OCI-M2 (cell line): Measurements from ENCODE around the gene MYO1D.

Experiments
- DNase-seq: peaks from one replicate; lab custom pipeline; 2025; ENCODE audit not compliant: unreplicated experiment; lab: John Stamatoyannopoulos, UW

Gene MYO1D

GRCh38 chr17:32784113-32784512 is 92.8 kb downstream of the MYO1D start:
- no peak for DNase-seq

GRCh38 chr17:32783602-32784001 is 93.3 kb downstream of the MYO1D start:
- peak; percentile 12 for DNase-seq

GRCh38 chr17:32780721-32781120 is 96.2 kb downstream of the MYO1D start:
- DNase-seq: no peak

GRCh38 chr17:32777922-32778321 is 99.0 kb downstream of the MYO1D start:
- DNase-seq: no peak

GRCh38 chr17:32777436-32777835 is 99.5 kb downstream of the MYO1D start:
- no peak for DNase-seq

- no peak for DNase-seq
These were observed 102.2 kb downstream of the MYO1D start for GRCh38 chr17:32774695-32775084.

- no peak for DNase-seq
These were observed 102.8 kb downstream of the MYO1D start for GRCh38 chr17:32773856-32774694.

GRCh38 chr17:32772453-32773025 is 104.4 kb downstream of the MYO1D start:
- DNase-seq: no peak

- no peak for DNase-seq
These were observed 105.5 kb downstream of the MYO1D start for GRCh38 chr17:32771396-32771795.

GRCh38 chr17:32769846-32770245 is 107.1 kb downstream of the MYO1D start:
- no peak for DNase-seq

GRCh38 chr17:32763855-32764439 is 113.0 kb downstream of the MYO1D start:
- DNase-seq: no peak

- DNase-seq: no peak
These were observed 117.4 kb downstream of the MYO1D start for GRCh38 chr17:32759476-32759875.

GRCh38 chr17:32757963-32758362 is 119.0 kb downstream of the MYO1D start:
- DNase-seq: no peak

- DNase-seq: no peak
These were observed 120.2 kb downstream of the MYO1D start for GRCh38 chr17:32756696-32757095.

- no peak for DNase-seq
These were observed 121.7 kb downstream of the MYO1D start for GRCh38 chr17:32755045-32755805.

- no peak for DNase-seq
These were observed 124.0 kb downstream of the MYO1D start for GRCh38 chr17:32752934-32753333.

GRCh38 chr17:32747856-32748255 is 129.1 kb downstream of the MYO1D start:
- DNase-seq: no peak

GRCh38 chr17:32746698-32747097 is 130.2 kb downstream of the MYO1D start:
- no peak for DNase-seq

- DNase-seq: no peak
These were observed 130.6 kb downstream of the MYO1D start for GRCh38 chr17:32746280-32746679.

GRCh38 chr17:32742681-32743538 is 134.0 kb downstream of the MYO1D start:
- DNase-seq: no peak

- DNase-seq: no peak
These were observed 135.5 kb downstream of the MYO1D start for GRCh38 chr17:32741381-32741780.
